ENCODE data around the gene KLHDC4. TPM values are rescaled to one million over a fixed set of nuclear protein-coding genes. Genes with fewer than 3 reads are reported as not detected.
"Not testable (repeated sequence)": the region's sequence is repeated elsewhere in the genome, so short reads cannot be mapped to it uniquely, and the experiment has no call there.

Gene KLHDC4
- total RNA-seq, 1 donor from 2014 or later, result 40.4 TPM

GRCh38 chr16:87682852-87683399 lies 82.9 kb downstream of the KLHDC4 start:
- no peak for TF ChIP-seq CTCF (IDR thresholded peaks at IDR 0.05; ENCODE audit: insufficient read depth, low read length, poor library complexity, severe bottlenecking)
- H3K4me3 ChIP-seq (ENCODE audit: low read depth, low read length), result no peak overlapping the region
- peaks cover 24% of the 10 kb centered on the region for H3K27me3 ChIP-seq (ENCODE audit: control insufficient read depth, insufficient read depth, low read length)
- DNase-seq (ENCODE audit: low read depth), result no peak
- H3K36me3 ChIP-seq (ENCODE audit: control insufficient read depth, insufficient read depth, low read length), result no peaks in the 10 kb centered on the region

- H3K36me3 ChIP-seq (ENCODE audit: control insufficient read depth, insufficient read depth, low read length), result no peaks in the 10 kb centered on the region
- DNase-seq (ENCODE audit: low read depth), result no peak
- H3K4me3 ChIP-seq (ENCODE audit: low read depth, low read length), result no peak overlapping the region
- H3K27me3 ChIP-seq (ENCODE audit: control insufficient read depth, insufficient read depth, low read length), result peaks cover 20% of the 10 kb centered on the region
- peak; percentile 36 for TF ChIP-seq CTCF (IDR thresholded peaks at IDR 0.05; ENCODE audit: insufficient read depth, low read length, poor library complexity, severe bottlenecking)
Measured at GRCh38 chr16:87681981-87682570, 83.7 kb downstream of the KLHDC4 start.

- not testable (repeated sequence) for H3K36me3 ChIP-seq (ENCODE audit: control insufficient read depth, insufficient read depth, low read length); H3K4me3 ChIP-seq (ENCODE audit: low read depth, low read length); DNase-seq (ENCODE audit: low read depth)
- H3K27me3 ChIP-seq (ENCODE audit: control insufficient read depth, insufficient read depth, low read length), result peaks cover 15% of the 10 kb centered on the region
Measured at GRCh38 chr16:87681051-87681602, 84.7 kb downstream of the KLHDC4 start.

GRCh38 chr16:87680272-87680644 lies 85.5 kb downstream of the KLHDC4 start:
- no peak for TF ChIP-seq CTCF (IDR thresholded peaks at IDR 0.05; ENCODE audit: insufficient read depth, low read length, poor library complexity, severe bottlenecking)
- no peak for DNase-seq (ENCODE audit: low read depth)
- Histone ChIP-seq H3K4me3 (ENCODE audit: low read depth, low read length) (no peak overlapping the region), H3K27me3 (ENCODE audit: control insufficient read depth, insufficient read depth, low read length) (peaks cover 20% of the 10 kb centered on the region), H3K36me3 (ENCODE audit: control insufficient read depth, insufficient read depth, low read length) (no peaks in the 10 kb centered on the region)

- no peak for DNase-seq (ENCODE audit: low read depth)
- peaks cover 19% of the 10 kb centered on the region for H3K27me3 ChIP-seq (ENCODE audit: control insufficient read depth, insufficient read depth, low read length)
- H3K4me3 ChIP-seq (ENCODE audit: low read depth, low read length), result no peak overlapping the region
- no peaks in the 10 kb centered on the region for H3K36me3 ChIP-seq (ENCODE audit: control insufficient read depth, insufficient read depth, low read length)
- no peak for TF ChIP-seq CTCF (IDR thresholded peaks at IDR 0.05; ENCODE audit: insufficient read depth, low read length, poor library complexity, severe bottlenecking)
Measured at GRCh38 chr16:87679593-87680271, 86.1 kb downstream of the KLHDC4 start.

- Histone ChIP-seq H3K36me3 (ENCODE audit: control insufficient read depth, insufficient read depth, low read length) (no peaks in the 10 kb centered on the region), H3K4me3 (ENCODE audit: low read depth, low read length) (no peak overlapping the region), H3K27me3 (ENCODE audit: control insufficient read depth, insufficient read depth, low read length) (peaks cover 17% of the 10 kb centered on the region)
- no peak for DNase-seq (ENCODE audit: low read depth)
- no peak for TF ChIP-seq CTCF (IDR thresholded peaks at IDR 0.05; ENCODE audit: insufficient read depth, low read length, poor library complexity, severe bottlenecking)
Measured at GRCh38 chr16:87678618-87679017, 87.2 kb downstream of the KLHDC4 start.
